Mucosa of rectum (tissue), 2 donors: Measurements from ENCODE around the gene TMEM233.

Experiments used
- H3K27ac ChIP-seq, 2 donors: one replicate each; pipeline ENCODE4 v1.7.0; 2013; ENCODE audit warnings: inconsistent platforms in 2 of 2, low read depth in 2 of 2, low read length in 2 of 2
- H3K27me3 ChIP-seq, 2 donors: one replicate each; pipeline ENCODE4 v1.7.0; 2013; ENCODE audit warnings: low read length in 2 of 2; ENCODE audit not compliant: control insufficient read depth in 2 of 2, insufficient read depth in 2 of 2
- H3K36me3 ChIP-seq, 2 donors: one replicate each; pipeline ENCODE4 v1.7.0; 2013; ENCODE audit warnings: low read length in 2 of 2; ENCODE audit not compliant: control insufficient read depth in 2 of 2, insufficient read depth in 2 of 2
- H3K4me1 ChIP-seq, 2 donors: one replicate each; pipeline ENCODE4 v1.7.0; 2013; ENCODE audit warnings: low read length in 2 of 2, mild to moderate bottlenecking in 1 of 2; ENCODE audit not compliant: control insufficient read depth in 2 of 2, insufficient read depth in 2 of 2
- H3K4me3 ChIP-seq, 2 donors: one replicate each; pipeline ENCODE4 v1.7.0; 2013; ENCODE audit warnings: low read length in 2 of 2
- H3K9ac ChIP-seq, 2 donors: one replicate each; pipeline ENCODE4 v1.7.0; 2013; ENCODE audit warnings: low read length in 2 of 2, low read depth in 1 of 2, mild to moderate bottlenecking in 1 of 2
- H3K9me3 ChIP-seq, 2 donors: one replicate each; pipeline ENCODE4 v1.7.0; 2013; ENCODE audit warnings: low read length in 2 of 2; ENCODE audit not compliant: control insufficient read depth in 2 of 2
- donor health status: healthy.
- donor health status: Normal muscosa, but diverticular disease.

TMEM233 gene

GRCh38 chr12:119685375-119685774 lies 91.8 kb downstream of the TMEM233 start:
- Histone ChIP-seq H3K27me3 (no peaks in the 10 kb centered on the region), H3K9me3 (no peaks in the 10 kb centered on the region), H3K36me3 (peaks cover 9 to 13% of the 10 kb centered on the region in 2 donors), H3K4me3 (peak overlapping the region in 1 of 2 donors; percentile 29), H3K27ac (peak overlapping the region; percentile 85 to 89), H3K4me1 (peaks cover 41 to 65% of the 10 kb centered on the region in 2 donors), H3K9ac (no peak overlapping the region)

GRCh38 chr12:119686355-119686754 lies 92.8 kb downstream of the TMEM233 start:
- peak overlapping the region; percentile 63 to 89 for H3K27ac ChIP-seq
- H3K4me1 ChIP-seq: peaks cover 40 to 58% of the 10 kb centered on the region in 2 donors
- H3K4me3 ChIP-seq: no peak overlapping the region
- H3K9ac ChIP-seq: no peak overlapping the region
- H3K9me3 ChIP-seq: no peaks in the 10 kb centered on the region
- no peaks in the 10 kb centered on the region for H3K27me3 ChIP-seq
- peaks cover 0 to 6% of the 10 kb centered on the region in 2 donors for H3K36me3 ChIP-seq

- H3K27ac ChIP-seq: peak overlapping the region; percentile 63 to 89
- H3K4me1 ChIP-seq: peaks cover 41 to 57% of the 10 kb centered on the region in 2 donors
- H3K36me3 ChIP-seq: peaks cover 0 to 2% of the 10 kb centered on the region in 2 donors
Observed at GRCh38 chr12:119686776-119687175, 93.2 kb downstream of the TMEM233 start.

GRCh38 chr12:119687406-119687805 lies 93.8 kb downstream of the TMEM233 start:
- Histone ChIP-seq H3K9ac (no peak overlapping the region), H3K27me3 (no peaks in the 10 kb centered on the region), H3K9me3 (no peaks in the 10 kb centered on the region), H3K36me3 (no peaks in the 10 kb centered on the region), H3K4me1 (peaks cover 44 to 57% of the 10 kb centered on the region in 2 donors), H3K27ac (peak overlapping the region in 1 of 2 donors; percentile 46), H3K4me3 (no peak overlapping the region)

More at GRCh38 chr12:119686776-119687175, 93.2 kb downstream of the TMEM233 start:
- H3K27me3 ChIP-seq: no peaks in the 10 kb centered on the region
- no peaks in the 10 kb centered on the region for H3K9me3 ChIP-seq
- H3K9ac ChIP-seq: no peak overlapping the region
- no peak overlapping the region for H3K4me3 ChIP-seq

- no peaks in the 10 kb centered on the region for H3K9me3 ChIP-seq
- no peaks in the 10 kb centered on the region for H3K36me3 ChIP-seq
- H3K27ac ChIP-seq: peak overlapping the region in 1 of 2 donors; percentile 49
- H3K4me3 ChIP-seq: no peak overlapping the region
- H3K9ac ChIP-seq: no peak overlapping the region
- H3K27me3 ChIP-seq: no peaks in the 10 kb centered on the region
- H3K4me1 ChIP-seq: peaks cover 45 to 57% of the 10 kb centered on the region in 2 donors
Observed at GRCh38 chr12:119687879-119688278, 94.3 kb downstream of the TMEM233 start.

GRCh38 chr12:119689935-119690500 lies 96.4 kb downstream of the TMEM233 start:
- no peaks in the 10 kb centered on the region for H3K27me3 ChIP-seq
- H3K36me3 ChIP-seq: no peaks in the 10 kb centered on the region
- H3K9me3 ChIP-seq: no peaks in the 10 kb centered on the region
- H3K27ac ChIP-seq: no peak overlapping the region
- H3K4me1 ChIP-seq: peaks cover 48 to 50% of the 10 kb centered on the region in 2 donors
- no peak overlapping the region for H3K9ac ChIP-seq
- H3K4me3 ChIP-seq: no peak overlapping the region

- Histone ChIP-seq H3K9me3 (no peaks in the 10 kb centered on the region), H3K36me3 (no peaks in the 10 kb centered on the region), H3K27ac (peak overlapping the region; percentile 17 to 90), H3K9ac (no peak overlapping the region), H3K4me1 (peaks cover 42% of the 10 kb centered on the region in 2 donors), H3K27me3 (no peaks in the 10 kb centered on the region), H3K4me3 (no peak overlapping the region)
Observed at GRCh38 chr12:119691202-119691810, 97.7 kb downstream of the TMEM233 start.

- Histone ChIP-seq H3K9me3 (no peaks in the 10 kb centered on the region), H3K36me3 (no peaks in the 10 kb centered on the region), H3K9ac (peak overlapping the region; percentile 6 to 23), H3K27ac (peak overlapping the region; percentile 83 to 90), H3K27me3 (no peaks in the 10 kb centered on the region), H3K4me3 (no peak overlapping the region), H3K4me1 (peaks cover 37 to 38% of the 10 kb centered on the region in 2 donors)
Observed at GRCh38 chr12:119692410-119692809, 98.8 kb downstream of the TMEM233 start.
